ENCODE results near the gene PCSK9. TPM values are rescaled to one million over a fixed set of nuclear protein-coding genes. Genes with fewer than 3 reads are reported as not detected.

Gene PCSK9
- total RNA-seq, 4 donors from 2014 or later: 0.44 to 4.3 (median 2.5) TPM

GRCh38 chr1:55073187-55073916 lies 34.0 kb downstream of the PCSK9 start:
- Histone ChIP-seq H3K4me3 (no peak overlapping the region), H3K9me3 (no peaks in the 10 kb centered on the region), H3K36me3 (peaks cover 4 to 100% (median 11%) of the 10 kb centered on the region in 3 donors), H3K27ac (no peak overlapping the region), H3K27me3 (no peaks in the 10 kb centered on the region), H3K4me1 (no peaks in the 10 kb centered on the region)
- no peak for DNase-seq (ENCODE audit: low spot score in 2 of 2)
- 88 to 94% methylated on average over 3 of the region's 3 CpGs for WGBS, 2 donors
- no peak for TF ChIP-seq EP300 (IDR thresholded peaks at IDR 0.05)
- TF ChIP-seq POLR2A (IDR thresholded peaks at IDR 0.05): no peak
- TF ChIP-seq CTCF (IDR thresholded peaks at IDR 0.05): no peak

- no peak for DNase-seq (ENCODE audit: low spot score in 2 of 2)
- Histone ChIP-seq H3K27ac (no peak overlapping the region), H3K9me3 (no peaks in the 10 kb centered on the region), H3K4me3 (no peak overlapping the region), H3K4me1 (no peaks in the 10 kb centered on the region), H3K36me3 (peaks cover 4 to 98% (median 8%) of the 10 kb centered on the region in 3 donors), H3K27me3 (no peaks in the 10 kb centered on the region)
- WGBS, 2 donors: 77 to 95% methylated on average over 2 of the region's 2 CpGs
- TF ChIP-seq POLR2A (IDR thresholded peaks at IDR 0.05): no peak
- no peak for TF ChIP-seq EP300 (IDR thresholded peaks at IDR 0.05)
- no peak for TF ChIP-seq CTCF (IDR thresholded peaks at IDR 0.05)
Observed at GRCh38 chr1:55074455-55074854, 35.1 kb downstream of the PCSK9 start.

- Histone ChIP-seq H3K36me3 (peaks cover 4 to 98% (median 13%) of the 10 kb centered on the region in 3 donors), H3K27ac (no peak overlapping the region), H3K4me1 (no peaks in the 10 kb centered on the region), H3K9me3 (no peaks in the 10 kb centered on the region), H3K4me3 (no peak overlapping the region), H3K27me3 (no peaks in the 10 kb centered on the region)
- 59 to 66% methylated on average over 1 of the region's 1 CpG for WGBS, 2 donors
- TF ChIP-seq CTCF (IDR thresholded peaks at IDR 0.05) (no peak), POLR2A (IDR thresholded peaks at IDR 0.05) (no peak), EP300 (IDR thresholded peaks at IDR 0.05) (no peak)
- DNase-seq (ENCODE audit: low spot score in 2 of 2): no peak
Observed at GRCh38 chr1:55076356-55076755, 37.0 kb downstream of the PCSK9 start.

GRCh38 chr1:55078470-55078869 lies 39.1 kb downstream of the PCSK9 start:
- Histone ChIP-seq H3K4me1 (no peaks in the 10 kb centered on the region), H3K27ac (no peak overlapping the region), H3K27me3 (no peaks in the 10 kb centered on the region), H3K36me3 (peaks cover 2 to 98% (median 13%) of the 10 kb centered on the region in 3 donors), H3K9me3 (no peaks in the 10 kb centered on the region), H3K4me3 (no peak overlapping the region)
- TF ChIP-seq EP300 (IDR thresholded peaks at IDR 0.05): no peak
- no peak for TF ChIP-seq POLR2A (IDR thresholded peaks at IDR 0.05)
- TF ChIP-seq CTCF (IDR thresholded peaks at IDR 0.05): no peak
- 86% methylated on average over 3 of the region's 3 CpGs for WGBS, 2 donors
- no peak for DNase-seq (ENCODE audit: low spot score in 2 of 2)

- no peak overlapping the region for H3K27ac ChIP-seq
- H3K4me3 ChIP-seq: no peak overlapping the region
- no peaks in the 10 kb centered on the region for H3K4me1 ChIP-seq
- H3K27me3 ChIP-seq: no peaks in the 10 kb centered on the region
- TF ChIP-seq CTCF (IDR thresholded peaks at IDR 0.05): no peak
- TF ChIP-seq POLR2A (IDR thresholded peaks at IDR 0.05): no peak
- TF ChIP-seq EP300 (IDR thresholded peaks at IDR 0.05): no peak
- WGBS, 2 donors: 95 to 98% methylated on average over 7 of the region's 7 CpGs
- H3K9me3 ChIP-seq: no peaks in the 10 kb centered on the region
- no peak for DNase-seq (ENCODE audit: low spot score in 2 of 2)
- H3K36me3 ChIP-seq: peaks cover 0 to 98% (median 25%) of the 10 kb centered on the region in 3 donors
Observed at GRCh38 chr1:55079651-55080050, 40.3 kb downstream of the PCSK9 start.
